ENCODE data around the gene REP15.
A peak's percentile ranks its signal among the peaks of the same experiment; 100 is the strongest.
"Not testable (repeated sequence)": the region's sequence is repeated elsewhere in the genome, so short reads cannot be mapped to it uniquely, and the experiment has no call there.

Gene REP15

GRCh38 chr12:27696864-27697564 is 767 bp downstream of the REP15 start:
- FAIRE-seq: no peak
- no peak for DNase-seq (ENCODE audit: low spot score)

- FAIRE-seq (no peak), DNase-seq (ENCODE audit: low spot score) (peak; percentile 66)
Measured at GRCh38 chr12:27703720-27704452, 7.6 kb downstream of the REP15 start.

- FAIRE-seq: no peak
Measured at GRCh38 chr12:27705263-27705662, 9.0 kb downstream of the REP15 start.

GRCh38 chr12:27707216-27707615 is 11.0 kb downstream of the REP15 start:
- DNase-seq (ENCODE audit: low spot score) (no peak), FAIRE-seq (no peak)

More at GRCh38 chr12:27705263-27705662, 9.0 kb downstream of the REP15 start:
- DNase-seq (ENCODE audit: low spot score): no peak

GRCh38 chr12:27709212-27709931 is 13.1 kb downstream of the REP15 start:
- DNase-seq (ENCODE audit: low spot score) (no peak), FAIRE-seq (no peak)

- FAIRE-seq (no peak), DNase-seq (ENCODE audit: low spot score) (no peak)
Measured at GRCh38 chr12:27709932-27710591, 13.8 kb downstream of the REP15 start.

GRCh38 chr12:27710592-27711316 is 14.5 kb downstream of the REP15 start, which contains the start of gene MRPS35:
MRPS35 (plus strand) TSS chr12:27710832; CDS start chr12:27710844, 12 bp downstream.
- FAIRE-seq (peak; percentile 32), DNase-seq (ENCODE audit: low spot score) (peak; percentile 89)

- FAIRE-seq: no peak
- DNase-seq (ENCODE audit: low spot score): no peak
Measured at GRCh38 chr12:27711317-27711682, 15.1 kb downstream of the REP15 start.

- no peak for DNase-seq (ENCODE audit: low spot score)
- FAIRE-seq: no peak
Measured at GRCh38 chr12:27711967-27712366, 15.7 kb downstream of the REP15 start.

- no peak for DNase-seq (ENCODE audit: low spot score)
- no peak for FAIRE-seq
Measured at GRCh38 chr12:27723212-27723611, 27.0 kb downstream of the REP15 start.

GRCh38 chr12:27730097-27730588 is 33.9 kb downstream of the REP15 start:
- FAIRE-seq: no peak
- DNase-seq (ENCODE audit: low spot score): no peak

GRCh38 chr12:27732281-27732680 is 36.0 kb downstream of the REP15 start:
- DNase-seq (ENCODE audit: low spot score) (peak; percentile 22), FAIRE-seq (peak; percentile 79)

- FAIRE-seq (no peak), DNase-seq (ENCODE audit: low spot score) (peak; percentile 41)
Measured at GRCh38 chr12:27733052-27733656, 36.9 kb downstream of the REP15 start.

- no peak for DNase-seq (ENCODE audit: low spot score)
- no peak for FAIRE-seq
Measured at GRCh38 chr12:27733791-27734190, 37.5 kb downstream of the REP15 start.

- not testable (repeated sequence) for DNase-seq (ENCODE audit: low spot score); FAIRE-seq
Measured at GRCh38 chr12:27734321-27734720, 38.1 kb downstream of the REP15 start.

GRCh38 chr12:27743601-27744000 is 47.4 kb downstream of the REP15 start:
- no peak for FAIRE-seq
- no peak for DNase-seq (ENCODE audit: low spot score)

- DNase-seq (ENCODE audit: low spot score); FAIRE-seq: not testable (repeated sequence)
Measured at GRCh38 chr12:27745734-27746133, 49.5 kb downstream of the REP15 start.

All from urothelium cell line (cell line).